AG04449 (cell line): ENCODE data around the gene MEIOC.
"Not testable (repeated sequence)": the region's sequence is repeated elsewhere in the genome, so short reads cannot be mapped to it uniquely, and the experiment has no call there.

Experiments
- CTCF ChIA-PET: fragments of 350-600 bp; formaldehyde crosslinking; extraction: SDS; loops from one replicate; lab custom pipeline; 2021; ENCODE audit warnings: antibody characterized with exemption; lab: Yijun Ruan, JAX
- POLR2A ChIA-PET: fragments of 400-600, 350-600 bp; formaldehyde crosslinking; extraction: SDS; loops from one replicate; lab custom pipeline; 2020; ENCODE audit warnings: antibody characterized with exemption, inconsistent platforms; lab: Yijun Ruan, JAX
- DNase-seq: peaks from one replicate; pipeline ENCODE4 v3.0.0-alpha.2; 2010; ENCODE audit warnings: low read depth, low spot score
- H3K4me3 ChIP-seq: 2 replicates; pipeline ENCODE4 v1.5.1; 2011; ENCODE audit warnings: low read depth, mild to moderate bottlenecking, control low read depth, low read length
- TF ChIP-seq, protein P1 (sequence below): IDR thresholded peaks from one replicate; pipeline ENCODE4 v1.5.1; 2011; ENCODE audit warnings: mild to moderate bottlenecking, moderate library complexity, low read length, control low read depth, inconsistent platforms; ENCODE audit not compliant: insufficient read depth; ENCODE audit errors: missing control alignments

Gene MEIOC

DNA sequence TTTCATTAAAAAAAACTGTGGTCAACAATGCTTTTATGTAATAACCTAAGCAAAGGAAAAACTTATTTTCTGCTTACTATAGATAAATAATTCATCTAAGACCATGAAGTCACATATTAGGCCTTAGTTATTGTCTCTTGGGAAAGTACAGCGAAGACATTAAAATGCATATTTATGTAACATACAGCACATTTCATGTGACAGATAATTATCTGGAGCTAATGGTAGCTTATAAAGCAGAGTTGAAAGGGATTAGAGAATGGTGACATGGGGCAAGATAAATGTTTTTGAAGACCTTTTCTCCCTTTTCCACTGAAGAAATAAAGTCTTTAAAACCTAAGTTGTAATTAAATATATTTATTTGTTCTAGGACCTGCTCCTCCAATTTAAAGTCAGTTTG lies 9.7 kb downstream of the MEIOC start:
- TF ChIP-seq, protein P1, sequence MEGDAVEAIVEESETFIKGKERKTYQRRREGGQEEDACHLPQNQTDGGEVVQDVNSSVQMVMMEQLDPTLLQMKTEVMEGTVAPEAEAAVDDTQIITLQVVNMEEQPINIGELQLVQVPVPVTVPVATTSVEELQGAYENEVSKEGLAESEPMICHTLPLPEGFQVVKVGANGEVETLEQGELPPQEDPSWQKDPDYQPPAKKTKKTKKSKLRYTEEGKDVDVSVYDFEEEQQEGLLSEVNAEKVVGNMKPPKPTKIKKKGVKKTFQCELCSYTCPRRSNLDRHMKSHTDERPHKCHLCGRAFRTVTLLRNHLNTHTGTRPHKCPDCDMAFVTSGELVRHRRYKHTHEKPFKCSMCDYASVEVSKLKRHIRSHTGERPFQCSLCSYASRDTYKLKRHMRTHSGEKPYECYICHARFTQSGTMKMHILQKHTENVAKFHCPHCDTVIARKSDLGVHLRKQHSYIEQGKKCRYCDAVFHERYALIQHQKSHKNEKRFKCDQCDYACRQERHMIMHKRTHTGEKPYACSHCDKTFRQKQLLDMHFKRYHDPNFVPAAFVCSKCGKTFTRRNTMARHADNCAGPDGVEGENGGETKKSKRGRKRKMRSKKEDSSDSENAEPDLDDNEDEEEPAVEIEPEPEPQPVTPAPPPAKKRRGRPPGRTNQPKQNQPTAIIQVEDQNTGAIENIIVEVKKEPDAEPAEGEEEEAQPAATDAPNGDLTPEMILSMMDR = no peak
- CTCF ChIA-PET = interaction anchor here (0.8 to 1.6 kb wide), 4 partner anchors 10 to 132 kb away, joined by 3 to 7 read pairs (median 3); partner anchors contain the start of gene MEIOC
- POLR2A ChIA-PET = interaction anchor here (0.6 kb wide), 1 partner anchor 34 kb away, joined by 3 read pairs; no protein-coding TSS in a partner anchor
- no peak for DNase-seq
- H3K4me3 ChIP-seq = no peak overlapping the region

DNA sequence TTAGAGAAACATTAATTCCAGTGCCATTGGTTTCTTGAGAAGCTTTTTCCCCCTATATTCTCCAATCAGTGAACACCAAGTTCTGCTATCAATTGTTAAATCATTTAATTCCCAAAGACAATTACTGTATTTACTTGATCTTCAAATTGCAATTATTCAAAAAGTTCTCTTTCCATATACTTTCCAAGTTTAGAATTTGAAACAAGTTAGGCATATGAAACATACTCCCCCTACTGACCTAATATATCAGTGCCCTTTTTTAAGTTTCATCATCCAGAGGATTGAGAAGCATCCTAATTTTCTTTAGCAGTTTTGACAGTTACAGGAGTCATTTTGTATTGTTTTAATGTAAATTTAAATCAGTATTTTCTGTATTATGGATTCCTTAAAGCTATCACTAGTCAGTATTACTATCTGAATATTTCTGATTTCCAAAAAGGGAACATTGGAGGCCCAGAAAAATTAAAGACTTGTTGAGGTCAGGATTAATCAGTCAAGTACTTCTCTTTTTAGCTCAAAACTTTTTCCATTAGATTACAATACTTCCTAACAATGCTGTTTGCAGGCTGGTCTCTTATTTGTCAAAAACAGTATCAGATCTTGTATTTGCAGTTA lies 16.3 kb downstream of the MEIOC start:
- ChIA-PET POLR2A (no interaction called here), CTCF (interaction anchor here (0.7 to 5.5 kb wide), 24 partner anchors 10 to 393 kb away, joined by 3 to 46 read pairs (median 6); partner anchors contain the start of genes FAM171A2 and MEIOC)
- H3K4me3 ChIP-seq = no peak overlapping the region
- TF ChIP-seq, protein P1 = peak; percentile 35
- no peak for DNase-seq

DNA sequence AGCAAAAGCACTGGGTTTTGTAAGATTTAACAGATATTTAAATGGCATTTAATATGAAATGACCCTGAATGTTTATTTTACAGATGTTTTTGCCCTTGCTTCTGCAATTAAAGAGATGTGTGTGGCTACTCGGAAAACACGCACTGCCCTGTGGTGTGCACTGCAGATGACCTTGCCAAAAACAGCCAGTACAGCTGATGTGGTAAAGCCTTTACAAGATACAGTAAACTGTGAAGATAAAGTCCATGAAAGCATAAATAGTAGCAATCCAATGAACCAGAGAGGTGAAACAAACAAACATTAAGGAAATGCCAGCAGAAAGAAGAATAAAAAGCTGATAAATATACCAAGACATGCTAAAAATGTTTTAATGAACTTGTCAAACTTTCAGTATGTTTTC lies 17.6 kb downstream of the MEIOC start:
- DNase-seq = no peak
- ChIA-PET CTCF (interaction anchor here (0.7 to 2.2 kb wide), 2 partner anchors 14 to 140 kb away, joined by 3 to 10 read pairs; no protein-coding TSS in a partner anchor), POLR2A (no interaction called here)
- TF ChIP-seq, protein P1 = no peak
- no peak overlapping the region for H3K4me3 ChIP-seq

DNA sequence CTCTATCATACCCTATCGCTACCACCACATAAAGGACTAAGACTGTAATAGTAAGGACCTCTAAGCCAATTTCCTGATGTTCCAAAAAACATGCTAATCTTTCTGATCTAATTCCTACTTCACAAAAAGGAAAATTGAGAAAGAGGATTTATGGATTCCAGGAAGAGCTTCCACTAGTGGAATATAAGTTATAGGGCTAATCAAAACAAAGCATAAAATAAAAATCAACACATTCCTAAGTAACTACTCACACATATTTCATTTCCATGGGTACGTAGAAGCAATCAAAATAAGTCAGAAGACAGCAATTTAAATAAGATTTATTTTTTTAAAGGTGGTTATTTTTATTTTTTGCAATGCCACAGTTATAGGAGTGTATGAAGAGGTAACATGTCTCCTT lies 20.9 kb downstream of the MEIOC start:
- ChIA-PET CTCF (interaction anchor here (0.8 to 1.4 kb wide), 4 partner anchors 9 to 144 kb away, joined by 3 to 6 read pairs (median 3); no protein-coding TSS in a partner anchor), POLR2A (no interaction called here)
- H3K4me3 ChIP-seq = no peak overlapping the region
- TF ChIP-seq, protein P1 = no peak
- no peak for DNase-seq

DNA sequence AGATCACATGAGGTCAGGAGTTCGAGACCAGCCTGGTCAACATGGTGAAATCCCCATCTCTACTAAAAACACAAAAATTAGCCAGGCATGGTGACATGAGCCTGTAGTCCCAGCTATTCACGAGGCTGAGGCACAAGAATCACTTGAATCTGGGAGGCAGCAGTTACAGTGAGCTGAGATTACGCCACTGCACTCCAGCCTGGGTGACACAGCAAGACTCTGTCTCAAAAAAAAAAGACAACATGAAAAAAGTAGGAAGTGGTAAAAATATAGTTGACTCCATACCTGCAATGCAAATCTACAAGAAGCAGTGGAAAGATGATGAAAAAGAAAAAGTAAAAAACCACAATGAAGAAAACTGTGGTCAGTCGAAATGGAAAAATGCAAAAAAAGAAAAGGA lies 27.0 kb downstream of the MEIOC start:
- H3K4me3 ChIP-seq, POLR2A ChIA-PET, DNase-seq: not testable (repeated sequence)
- CTCF ChIA-PET = interaction anchor here (0.6 to 4.8 kb wide), 2 partner anchors 10 to 11 kb away, joined by 3 to 34 read pairs; no protein-coding TSS in a partner anchor

DNA sequence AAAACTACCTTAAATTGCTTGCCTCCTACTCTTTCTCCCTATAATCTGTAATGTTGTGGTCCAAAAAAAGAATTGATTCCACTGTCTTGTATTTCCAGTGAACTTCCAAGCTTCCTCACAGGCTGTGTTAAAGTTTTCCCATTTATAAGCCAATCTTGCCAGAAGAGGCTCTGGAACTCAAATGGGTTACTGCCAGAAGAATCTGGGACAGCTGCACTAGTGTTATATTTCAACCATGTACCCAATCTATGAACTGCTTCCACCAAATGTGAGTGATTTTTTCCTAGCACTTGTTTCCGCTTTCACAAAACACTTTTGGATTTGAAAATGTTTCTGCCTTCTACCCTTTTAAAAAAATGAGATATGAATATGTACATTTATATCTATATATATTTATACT lies 31.5 kb downstream of the MEIOC start:
- CTCF ChIA-PET = interaction anchor here (0.6 to 1.5 kb wide), 3 partner anchors 14 to 154 kb away, joined by 3 to 7 read pairs (median 4); no protein-coding TSS in a partner anchor
- DNase-seq = no peak
- H3K4me3 ChIP-seq = no peak overlapping the region
- POLR2A ChIA-PET = interaction anchor here (0.5 kb wide), 1 partner anchor 1243 kb away, joined by 3 read pairs; no protein-coding TSS in a partner anchor
- TF ChIP-seq, protein P1 = no peak
